HFFc6 (cell line): ENCODE results near the gene MRPL24. TPM values are rescaled to one million over a fixed set of nuclear protein-coding genes. Genes with fewer than 3 reads are reported as not detected.

Experiments
- DNase-seq: peaks from one replicate; pipeline ENCODE4 v3.0.0-alpha.2; 2018
- H3K27ac Mint-ChIP-seq: 2 replicates; pipeline ENCODE4 v1.8.0; 2020; ENCODE audit warnings: mild to moderate bottlenecking, mixed read lengths
- H3K27me3 Mint-ChIP-seq: 2 replicates; pipeline ENCODE4 v1.8.0; 2021; ENCODE audit warnings: mild to moderate bottlenecking, moderate library complexity, mixed read lengths; ENCODE audit not compliant: insufficient read depth
- H3K36me3 Mint-ChIP-seq: 2 replicates; pipeline ENCODE4 v1.8.0; 2021; ENCODE audit warnings: low read depth, mixed read lengths
- H3K4me1 Mint-ChIP-seq: 2 replicates; pipeline ENCODE4 v1.8.0; 2020; ENCODE audit warnings: low read depth, mixed read lengths
- H3K4me3 Mint-ChIP-seq: 2 replicates; pipeline ENCODE4 v1.8.0; 2020; ENCODE audit warnings: mild to moderate bottlenecking, moderate library complexity, mixed read lengths
- H3K9me3 Mint-ChIP-seq: 2 replicates; pipeline ENCODE4 v1.8.0; 2020; ENCODE audit warnings: mild to moderate bottlenecking, mixed read lengths
- total RNA-seq, 6 experiments: library from RNA; stranded (reverse); fragmentation: NEBNext Ultra II Directional; extraction: Animal tissue kit (Norgen Biotek cat#: 25700); gene quantifications; 2 replicates in 1 of 6; 3 replicates in 5 of 6; pipeline ENCODE4 v1.2.3, GENCODE V29; 2021
- TF ChIP-seq, protein P1 (sequence below): fragments of 200-600 bp; sonication (generic); IDR thresholded peaks from 2 replicates; pipeline ENCODE4 v1.5.0; 2021; ENCODE audit warnings: antibody characterized with exemption, mild to moderate bottlenecking

Gene MRPL24
- total RNA-seq, 6 experiments from 2014 or later, result 82.5 to 93.7 (median 86.8) TPM

DNA sequence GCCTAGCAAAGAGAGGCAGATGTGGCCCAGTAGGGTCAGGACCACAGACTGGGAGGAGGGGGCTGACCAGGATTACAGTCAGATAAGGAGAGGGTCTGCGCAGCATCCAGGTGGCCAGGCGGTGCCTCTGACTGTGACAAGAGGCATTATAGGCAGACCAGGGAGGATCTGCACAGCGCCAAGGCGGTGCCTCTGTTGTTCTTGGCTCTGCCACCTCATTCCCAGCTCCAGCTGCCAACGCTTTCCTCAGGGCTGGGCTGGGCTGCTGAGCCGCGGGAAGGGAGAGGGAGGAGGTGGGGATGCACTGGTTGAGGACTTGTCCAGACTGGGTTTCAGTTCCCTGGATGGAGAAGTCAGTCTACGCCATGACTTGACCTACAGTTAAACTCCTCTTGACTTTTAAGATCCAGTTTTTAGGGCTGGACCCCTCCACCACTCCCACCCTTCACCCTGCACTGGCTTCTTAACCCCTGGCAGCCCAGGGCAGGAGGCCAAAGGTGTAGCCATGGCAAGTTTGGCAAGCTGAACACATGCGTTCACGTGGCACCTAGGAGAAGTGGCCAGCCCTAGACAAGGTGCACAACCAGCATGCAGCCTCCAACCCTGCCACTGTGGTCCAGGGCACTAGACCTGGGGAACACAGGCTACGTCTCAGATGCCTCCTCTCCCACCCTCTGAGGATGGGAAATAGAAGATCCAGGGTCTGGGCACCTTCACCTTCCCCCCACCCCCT, 31.0 kb downstream of the MRPL24 start:
- peaks cover 91% of the 10 kb centered on the region for H3K4me1 Mint-ChIP-seq
- peak overlapping the region; percentile 60 for H3K27ac Mint-ChIP-seq
- peak; percentile 66 for DNase-seq
- H3K27me3 Mint-ChIP-seq, result peaks cover 1% of the 10 kb centered on the region
- peak overlapping the region; percentile 34; the same call in 1 of the 2 replicates for H3K4me3 Mint-ChIP-seq
- no peaks in the 10 kb centered on the region for H3K9me3 Mint-ChIP-seq
- peaks cover 4% of the 10 kb centered on the region; the same call in 1 of the 2 replicates for H3K36me3 Mint-ChIP-seq
- TF ChIP-seq, protein P1, sequence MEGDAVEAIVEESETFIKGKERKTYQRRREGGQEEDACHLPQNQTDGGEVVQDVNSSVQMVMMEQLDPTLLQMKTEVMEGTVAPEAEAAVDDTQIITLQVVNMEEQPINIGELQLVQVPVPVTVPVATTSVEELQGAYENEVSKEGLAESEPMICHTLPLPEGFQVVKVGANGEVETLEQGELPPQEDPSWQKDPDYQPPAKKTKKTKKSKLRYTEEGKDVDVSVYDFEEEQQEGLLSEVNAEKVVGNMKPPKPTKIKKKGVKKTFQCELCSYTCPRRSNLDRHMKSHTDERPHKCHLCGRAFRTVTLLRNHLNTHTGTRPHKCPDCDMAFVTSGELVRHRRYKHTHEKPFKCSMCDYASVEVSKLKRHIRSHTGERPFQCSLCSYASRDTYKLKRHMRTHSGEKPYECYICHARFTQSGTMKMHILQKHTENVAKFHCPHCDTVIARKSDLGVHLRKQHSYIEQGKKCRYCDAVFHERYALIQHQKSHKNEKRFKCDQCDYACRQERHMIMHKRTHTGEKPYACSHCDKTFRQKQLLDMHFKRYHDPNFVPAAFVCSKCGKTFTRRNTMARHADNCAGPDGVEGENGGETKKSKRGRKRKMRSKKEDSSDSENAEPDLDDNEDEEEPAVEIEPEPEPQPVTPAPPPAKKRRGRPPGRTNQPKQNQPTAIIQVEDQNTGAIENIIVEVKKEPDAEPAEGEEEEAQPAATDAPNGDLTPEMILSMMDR, result no peak

DNA sequence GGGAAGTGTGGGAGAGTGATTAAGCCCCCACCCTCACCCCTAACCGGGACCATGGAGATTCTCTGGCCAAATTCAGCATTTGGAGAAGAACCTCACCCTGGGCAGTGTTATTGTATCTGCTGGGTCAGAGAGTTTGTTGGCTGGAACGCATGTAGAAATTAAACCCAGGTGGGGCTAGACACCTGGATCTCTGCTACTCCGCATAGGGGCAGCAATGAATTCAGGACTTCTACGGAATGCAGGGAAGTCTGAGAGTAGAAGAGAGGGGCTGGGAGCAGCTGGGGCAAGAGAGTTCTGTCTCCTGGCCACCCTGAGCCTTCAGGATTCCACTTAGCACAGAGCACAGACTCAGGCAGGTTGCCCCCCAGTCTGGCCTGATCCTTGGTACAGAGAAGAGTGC, 31.9 kb downstream of the MRPL24 start:
- peaks cover 94% of the 10 kb centered on the region for H3K4me1 Mint-ChIP-seq
- H3K4me3 Mint-ChIP-seq, result no peak overlapping the region
- DNase-seq, result no peak
- peak overlapping the region; percentile 81 for H3K27ac Mint-ChIP-seq
- TF ChIP-seq, protein P1, result no peak
- no peaks in the 10 kb centered on the region for H3K9me3 Mint-ChIP-seq
- H3K36me3 Mint-ChIP-seq, result no peaks in the 10 kb centered on the region
- peaks cover 1% of the 10 kb centered on the region for H3K27me3 Mint-ChIP-seq

DNA sequence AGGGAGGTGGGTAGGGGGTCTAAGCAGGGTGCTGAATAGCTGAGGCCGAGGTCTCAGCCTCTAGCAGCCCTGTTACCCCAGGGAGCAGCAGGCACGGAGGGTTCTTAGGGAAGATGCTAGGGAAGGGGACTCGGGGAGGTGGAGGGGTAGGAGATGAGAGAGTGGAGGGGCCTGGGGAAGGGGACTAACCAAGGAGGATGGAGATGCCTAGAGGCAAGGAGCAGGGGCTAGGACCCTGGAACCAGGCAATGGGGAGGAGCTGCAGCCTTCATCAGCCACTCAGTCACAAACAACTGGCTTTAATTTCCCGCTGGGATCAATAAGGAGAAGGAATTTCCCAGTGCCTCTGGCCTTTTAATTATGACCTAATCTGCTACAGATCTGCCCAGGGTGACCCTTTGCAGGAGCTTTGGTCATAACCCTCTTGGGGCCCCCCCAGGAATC, 32.6 kb downstream of the MRPL24 start:
- DNase-seq, result no peak
- Mint-ChIP-seq H3K27ac (peak overlapping the region; percentile 81), H3K4me1 (peaks cover 99% of the 10 kb centered on the region), H3K9me3 (no peaks in the 10 kb centered on the region), H3K4me3 (peak overlapping the region; percentile 54), H3K27me3 (peaks cover 4% of the 10 kb centered on the region), H3K36me3 (no peaks in the 10 kb centered on the region)
- TF ChIP-seq, protein P1, result no peak

DNA sequence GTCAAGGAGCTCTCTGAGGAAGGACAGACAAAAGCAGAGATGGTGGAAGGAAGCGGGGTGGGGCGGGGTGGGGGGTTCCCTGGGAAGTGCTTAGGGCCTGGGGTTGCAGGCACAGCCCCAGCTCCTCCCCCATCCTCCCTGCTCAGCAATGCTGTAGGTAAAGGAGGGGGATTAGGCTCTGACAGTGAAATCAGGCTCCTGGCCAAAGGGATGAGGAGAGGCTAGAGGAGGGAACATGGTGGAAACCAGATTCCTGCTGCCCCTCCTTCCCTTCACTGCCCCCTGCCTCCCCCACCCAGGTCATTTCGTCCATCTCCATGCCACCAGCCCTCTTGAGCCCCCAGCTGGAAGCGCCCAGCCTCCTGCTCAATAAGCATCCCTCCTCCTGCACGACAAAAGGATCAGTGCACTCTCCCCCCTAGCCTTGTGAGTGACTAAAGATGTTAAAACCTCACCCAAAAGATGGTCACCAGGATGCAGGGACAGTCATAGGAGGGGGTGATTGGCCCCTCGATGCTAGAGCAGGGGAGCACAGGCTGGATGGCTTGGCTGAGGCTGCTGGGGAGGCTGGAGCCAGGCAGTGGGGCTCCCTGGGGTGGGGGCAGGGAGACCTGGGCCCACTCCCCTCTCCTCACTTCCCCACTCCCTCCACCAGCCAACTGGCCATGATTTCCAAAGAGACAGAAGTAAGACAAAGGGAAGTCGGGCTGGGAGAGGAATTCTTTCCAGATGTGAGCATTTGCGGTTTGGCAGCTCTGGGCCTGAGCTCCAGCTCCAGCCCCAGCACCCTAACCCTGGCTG, 33.3 kb downstream of the MRPL24 start:
- H3K9me3 Mint-ChIP-seq, result no peaks in the 10 kb centered on the region
- no peaks in the 10 kb centered on the region for H3K36me3 Mint-ChIP-seq
- H3K27ac Mint-ChIP-seq, result peak overlapping the region; percentile 81
- DNase-seq, result no peak
- peak overlapping the region; percentile 54; the same call in 1 of the 2 replicates for H3K4me3 Mint-ChIP-seq
- TF ChIP-seq, protein P1, result no peak
- peaks cover 95% of the 10 kb centered on the region for H3K4me1 Mint-ChIP-seq
- peaks cover 4% of the 10 kb centered on the region for H3K27me3 Mint-ChIP-seq

DNA sequence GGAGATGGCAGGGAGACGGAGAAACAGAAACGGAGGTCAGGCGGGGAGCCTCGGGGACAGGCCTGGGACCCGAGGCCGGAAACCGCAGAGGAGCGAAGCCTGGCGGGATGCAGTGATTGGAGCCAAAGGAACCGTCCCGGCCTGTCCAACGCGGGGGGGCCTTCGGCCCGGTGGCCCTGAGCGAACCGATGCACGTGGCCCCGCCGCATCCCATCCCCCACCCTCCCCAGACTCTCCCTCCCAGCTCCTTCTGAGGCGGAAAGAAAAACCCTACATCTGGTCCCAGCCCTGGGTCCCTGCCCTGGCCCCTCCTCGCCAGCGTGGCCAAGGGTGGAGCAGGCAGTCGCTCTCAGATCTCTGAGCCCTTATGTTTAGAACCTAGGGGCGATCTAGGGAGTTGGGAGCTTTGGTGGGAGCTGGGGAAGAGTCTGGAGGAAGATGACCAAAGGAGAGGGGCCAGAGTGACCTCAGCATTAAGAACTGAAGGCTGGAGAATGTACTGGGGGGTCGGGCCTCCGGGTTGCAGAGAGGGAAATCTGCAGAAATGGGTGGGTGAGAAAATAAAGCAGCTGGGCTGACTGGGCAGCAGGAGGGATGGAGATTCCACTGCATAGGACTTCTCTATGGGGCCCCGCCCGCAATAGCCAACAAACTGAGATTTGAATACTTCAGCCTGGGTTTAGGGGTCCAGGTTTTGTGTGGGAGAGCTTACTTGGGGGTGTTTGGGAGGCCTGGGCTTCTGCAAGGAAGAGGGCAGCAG, 34.1 kb downstream of the MRPL24 start:
- Mint-ChIP-seq H3K27me3 (peaks cover 7% of the 10 kb centered on the region), H3K27ac (peak overlapping the region; percentile 80), H3K9me3 (no peaks in the 10 kb centered on the region), H3K36me3 (no peaks in the 10 kb centered on the region), H3K4me3 (peak overlapping the region; percentile 84), H3K4me1 (peaks cover 88% of the 10 kb centered on the region)
- TF ChIP-seq, protein P1, result no peak
- DNase-seq, result no peak
